Kidney (tissue), 14 donors: Measurements from ENCODE around the gene LCN15. TPM values are rescaled to one million over a fixed set of nuclear protein-coding genes. Genes with fewer than 3 reads are reported as not detected.

Experiments used
- DNase-seq, 5 donors: peaks; one replicate each; pipeline ENCODE4 v3.0.0-alpha.2; 2013 to 2020
- FAIRE-seq: peaks from 2 replicates; lab custom pipeline; 2012; peaks lifted over from hg19 to GRCh38; lab: Jason Lieb, UNC
- H3K27ac ChIP-seq, 2 donors: one replicate each; pipeline ENCODE4 v1.7.0; 2013; ENCODE audit warnings: low read depth in 2 of 2, low read length in 2 of 2, inconsistent platforms in 1 of 2
- H3K27me3 ChIP-seq: one replicate; pipeline ENCODE4 v1.7.1; 2013; ENCODE audit warnings: low read length, inconsistent platforms; ENCODE audit not compliant: control insufficient read depth, insufficient read depth
- H3K36me3 ChIP-seq, 3 donors: one replicate each; pipeline versions ENCODE4 v1.7.0 to v1.7.1; 2013; ENCODE audit warnings: low read length in 3 of 3, control low read depth in 1 of 3, inconsistent platforms in 1 of 3; ENCODE audit not compliant: insufficient read depth in 3 of 3, control insufficient read depth in 2 of 3
- H3K4me1 ChIP-seq, 3 donors: one replicate each; pipeline versions ENCODE4 v1.7.0 to v1.7.1; 2013; ENCODE audit warnings: low read length in 3 of 3, inconsistent platforms in 1 of 3, low read depth in 1 of 3; ENCODE audit not compliant: control insufficient read depth in 2 of 3, insufficient read depth in 2 of 3
- H3K4me3 ChIP-seq, 3 donors: one replicate each; pipeline versions ENCODE4 v1.7.0 to v1.8.1; 2013; ENCODE audit warnings: low read length in 3 of 3, control low read depth in 1 of 3, inconsistent platforms in 1 of 3
- H3K9ac ChIP-seq, 3 donors: one replicate each; pipeline versions ENCODE4 v1.7.0 to v1.7.1; 2013; ENCODE audit warnings: low read length in 3 of 3, control low read depth in 1 of 3, inconsistent platforms in 1 of 3
- H3K9me3 ChIP-seq, 3 donors: one replicate each; pipeline versions ENCODE4 v1.7.0 to v1.7.1; 2013; ENCODE audit warnings: low read length in 3 of 3, control low read depth in 1 of 3, inconsistent platforms in 1 of 3; ENCODE audit not compliant: control insufficient read depth in 2 of 3, insufficient read depth in 1 of 3
- CTCF ChIP-seq: IDR thresholded peaks from 3 replicates; pipeline ENCODE4 v1.5.1; 2012; ENCODE audit warnings: mild to moderate bottlenecking, moderate library complexity, borderline replicate concordance; ENCODE audit not compliant: insufficient read depth; ENCODE audit errors: extremely low read depth
- intact Hi-C: fragments of 100-400 bp; cut with DNase I; formaldehyde crosslinking; loops from one replicate; pipeline ENCODE4 v1.11.1; 2022
- polyA plus RNA-seq: library from polyadenylated mRNA; stranded (reverse); fragments of 350-450 nt; fragmentation: Illumina TruSeq; extraction: RNeasy Lipid Tissue Mini Kit (QIAGEN cat#74804); gene quantifications from one replicate; pipeline ENCODE4 v1.2.3, GENCODE V29; 2014; ENCODE audit warnings: low read depth, low replicate concordance; ENCODE audit not compliant: insufficient read depth
- total RNA-seq: library from RNA; stranded (reverse); fragmentation: NEBNext Ultra II Directional; extraction: Animal tissue kit (Norgen Biotek cat#: 25700); gene quantifications from one replicate; pipeline ENCODE4 v1.2.1, GENCODE V29; 2021
- donor health status: control.
- donor health status: control.
- donor health status: control.
- donor health status: control.
- donor health status: control.
- donor health status: DM: yes; HTN: yes; CAD: no.
- donor health status: Normal renal cell carcinoma (clear cell type).

Gene LCN15
- total and polyA plus RNA-seq, 2 donors from 2014 or later = not detected

GRCh38 chr9:136728548-136729123, 35.7 kb downstream of the LCN15 start:
- H3K4me1 ChIP-seq = peaks cover 0 to 24% (median 10%) of the 10 kb centered on the region in 3 donors
- intact Hi-C loops = no loop called here
- H3K36me3 ChIP-seq = peaks cover 4 to 27% (median 10%) of the 10 kb centered on the region in 3 donors
- H3K27ac ChIP-seq = peak overlapping the region in 1 of 2 donors; percentile 43
- FAIRE-seq = no peak
- peak overlapping the region; percentile 3 to 98 (median 19) for H3K4me3 ChIP-seq
- H3K9me3 ChIP-seq = no peaks in the 10 kb centered on the region
- no peak for TF ChIP-seq CTCF
- H3K27me3 ChIP-seq = no peaks in the 10 kb centered on the region
- peak overlapping the region in 1 of 3 donors; percentile 48 for H3K9ac ChIP-seq
- peak in 3 of 5 donors; percentile 47 to 89 (median 66) for DNase-seq

- H3K9ac ChIP-seq = peak overlapping the region in 2 of 3 donors; percentile 98
- no peak for FAIRE-seq
- peaks cover 0 to 28% (median 10%) of the 10 kb centered on the region in 3 donors for H3K4me1 ChIP-seq
These were observed 36.2 kb downstream of the LCN15 start for GRCh38 chr9:136728080-136728547.

GRCh38 chr9:136726631-136727191, 37.6 kb downstream of the LCN15 start:
- H3K36me3 ChIP-seq = peaks cover 4 to 32% (median 15%) of the 10 kb centered on the region in 3 donors
- H3K27ac ChIP-seq = peak overlapping the region; percentile 44 to 65
- intact Hi-C loops = no loop called here
- TF ChIP-seq CTCF = peak; percentile 17
- no peak for FAIRE-seq
- peak in 2 of 5 donors; percentile 45 to 47 for DNase-seq
- H3K27me3 ChIP-seq = no peaks in the 10 kb centered on the region
- no peaks in the 10 kb centered on the region for H3K9me3 ChIP-seq
- peaks cover 0 to 32% (median 10%) of the 10 kb centered on the region in 3 donors for H3K4me1 ChIP-seq
- peak overlapping the region; percentile 26 to 98 (median 98) for H3K4me3 ChIP-seq
- H3K9ac ChIP-seq = peak overlapping the region in 2 of 3 donors; percentile 98

More at GRCh38 chr9:136728080-136728547, 36.2 kb downstream of the LCN15 start:
- Histone ChIP-seq H3K4me3 (peak overlapping the region; percentile 83 to 98 (median 98)), H3K27me3 (no peaks in the 10 kb centered on the region), H3K36me3 (peaks cover 4 to 32% (median 11%) of the 10 kb centered on the region in 3 donors), H3K27ac (peak overlapping the region; percentile 13 to 43), H3K9me3 (no peaks in the 10 kb centered on the region)
- DNase-seq = peak; percentile 87 to 97 (median 93)
- intact Hi-C loops = no loop called here
- peak; percentile 84 for TF ChIP-seq CTCF
